RWPE2 (cell line): ENCODE measurements around the gene HIVEP3.

Source experiments
- ATAC-seq: fragments of 200-7000 bp; cut with Tn5 transposase; 3 replicates; pipeline ENCODE4 v1.9.1; 2021; ENCODE audit warnings: low read depth
- DNase-seq: peaks from one replicate; pipeline ENCODE4 v3.0.0-alpha.2; 2020; ENCODE audit warnings: low spot score
- H3K27ac ChIP-seq: fragments of 450-650 bp; 2 replicates; pipeline ENCODE4 v1.5.1; 2017; ENCODE audit warnings: mild to moderate bottlenecking; ENCODE audit not compliant: poor library complexity, severe bottlenecking
- H3K27me3 ChIP-seq: fragments of 250-450 bp; sonication (Bioruptor Pico); 2 replicates; pipeline ENCODE4 v1.5.1; 2021; ENCODE audit warnings: mild to moderate bottlenecking, moderate library complexity; ENCODE audit not compliant: insufficient read depth, poor library complexity, severe bottlenecking
- H3K36me3 ChIP-seq: fragments of 250-450 bp; sonication (Bioruptor Pico); 2 replicates; pipeline ENCODE4 v1.5.1; 2020; ENCODE audit warnings: low read depth, mild to moderate bottlenecking, moderate library complexity
- H3K4me1 ChIP-seq: fragments of 250-450 bp; sonication (Bioruptor Pico); 2 replicates; pipeline ENCODE4 v1.5.1; 2021; ENCODE audit warnings: mild to moderate bottlenecking, moderate library complexity; ENCODE audit not compliant: insufficient read depth, poor library complexity, severe bottlenecking
- H3K4me3 ChIP-seq: fragments of 250-450 bp; sonication (Bioruptor Pico); 2 replicates; pipeline ENCODE4 v1.5.1; 2021; ENCODE audit warnings: mild to moderate bottlenecking, moderate library complexity; ENCODE audit not compliant: severe bottlenecking
- H3K9me3 ChIP-seq: fragments of 250-450 bp; sonication (Bioruptor Pico); 2 replicates; pipeline ENCODE4 v1.5.1; 2021; ENCODE audit warnings: mild to moderate bottlenecking, moderate library complexity; ENCODE audit not compliant: severe bottlenecking
- TF ChIP-seq, protein P1 (sequence below): fragments of 450-650 bp; IDR thresholded peaks from one replicate; pipeline ENCODE4 v1.5.1; 2017; ENCODE audit warnings: mild to moderate bottlenecking, moderate library complexity; ENCODE audit not compliant: poor library complexity, severe bottlenecking

HIVEP3 gene

DNA sequence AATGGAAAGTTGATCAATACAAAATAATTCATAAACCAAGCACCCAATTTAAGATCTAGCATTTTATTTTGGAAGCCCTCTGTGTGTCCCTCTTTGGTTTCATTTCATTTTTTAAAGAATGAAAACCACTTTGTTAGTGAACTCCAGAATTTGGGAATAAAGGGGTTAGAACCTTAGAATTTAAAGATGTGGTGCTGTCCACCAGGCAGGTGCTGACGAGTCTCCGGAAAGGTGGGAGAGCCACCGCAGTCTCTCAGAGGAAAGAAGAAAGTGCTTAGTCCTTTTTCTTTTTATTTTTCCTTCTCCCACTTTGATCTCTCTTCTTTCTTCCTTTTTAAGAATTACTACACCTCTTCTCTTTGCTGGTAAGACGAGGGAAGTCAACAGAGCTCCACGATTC is 20.5 kb upstream of the HIVEP3 start:
- Histone ChIP-seq H3K27me3 (no peaks in the 10 kb centered on the region), H3K4me1 (peaks cover 17% of the 10 kb centered on the region), H3K4me3 (no peak overlapping the region), H3K27ac (no peak overlapping the region), H3K9me3 (peaks cover 2% of the 10 kb centered on the region), H3K36me3 (no peaks in the 10 kb centered on the region)
- DNase-seq (no peak), ATAC-seq (no peak)
- TF ChIP-seq, protein P1, sequence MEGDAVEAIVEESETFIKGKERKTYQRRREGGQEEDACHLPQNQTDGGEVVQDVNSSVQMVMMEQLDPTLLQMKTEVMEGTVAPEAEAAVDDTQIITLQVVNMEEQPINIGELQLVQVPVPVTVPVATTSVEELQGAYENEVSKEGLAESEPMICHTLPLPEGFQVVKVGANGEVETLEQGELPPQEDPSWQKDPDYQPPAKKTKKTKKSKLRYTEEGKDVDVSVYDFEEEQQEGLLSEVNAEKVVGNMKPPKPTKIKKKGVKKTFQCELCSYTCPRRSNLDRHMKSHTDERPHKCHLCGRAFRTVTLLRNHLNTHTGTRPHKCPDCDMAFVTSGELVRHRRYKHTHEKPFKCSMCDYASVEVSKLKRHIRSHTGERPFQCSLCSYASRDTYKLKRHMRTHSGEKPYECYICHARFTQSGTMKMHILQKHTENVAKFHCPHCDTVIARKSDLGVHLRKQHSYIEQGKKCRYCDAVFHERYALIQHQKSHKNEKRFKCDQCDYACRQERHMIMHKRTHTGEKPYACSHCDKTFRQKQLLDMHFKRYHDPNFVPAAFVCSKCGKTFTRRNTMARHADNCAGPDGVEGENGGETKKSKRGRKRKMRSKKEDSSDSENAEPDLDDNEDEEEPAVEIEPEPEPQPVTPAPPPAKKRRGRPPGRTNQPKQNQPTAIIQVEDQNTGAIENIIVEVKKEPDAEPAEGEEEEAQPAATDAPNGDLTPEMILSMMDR = no peak

DNA sequence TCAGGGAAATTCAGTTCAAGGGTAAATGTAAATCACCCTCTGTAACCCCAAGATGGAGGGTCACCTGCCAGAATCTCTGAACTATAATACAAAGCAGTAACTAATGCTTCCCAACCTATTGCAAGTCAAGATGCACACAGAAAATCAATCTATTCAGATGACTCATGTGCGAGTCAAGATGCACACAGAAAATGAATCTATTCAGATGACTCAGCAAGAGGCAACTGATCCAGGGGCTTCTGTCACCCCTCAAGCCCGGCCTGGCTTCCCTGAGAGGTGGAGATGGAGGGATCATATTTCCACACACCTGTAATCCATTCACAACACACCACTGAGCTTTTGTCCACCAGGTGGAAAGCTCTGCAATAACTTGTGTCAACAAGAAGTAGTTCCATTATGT is 17.4 kb upstream of the HIVEP3 start:
- peak; percentile 87 for ATAC-seq
- Histone ChIP-seq H3K27ac (peak overlapping the region; percentile 2), H3K36me3 (no peaks in the 10 kb centered on the region), H3K9me3 (no peaks in the 10 kb centered on the region), H3K4me1 (peaks cover 17% of the 10 kb centered on the region), H3K27me3 (no peaks in the 10 kb centered on the region), H3K4me3 (no peak overlapping the region)
- peak; percentile 68 for DNase-seq
- TF ChIP-seq, protein P1 = peak; percentile 19

DNA sequence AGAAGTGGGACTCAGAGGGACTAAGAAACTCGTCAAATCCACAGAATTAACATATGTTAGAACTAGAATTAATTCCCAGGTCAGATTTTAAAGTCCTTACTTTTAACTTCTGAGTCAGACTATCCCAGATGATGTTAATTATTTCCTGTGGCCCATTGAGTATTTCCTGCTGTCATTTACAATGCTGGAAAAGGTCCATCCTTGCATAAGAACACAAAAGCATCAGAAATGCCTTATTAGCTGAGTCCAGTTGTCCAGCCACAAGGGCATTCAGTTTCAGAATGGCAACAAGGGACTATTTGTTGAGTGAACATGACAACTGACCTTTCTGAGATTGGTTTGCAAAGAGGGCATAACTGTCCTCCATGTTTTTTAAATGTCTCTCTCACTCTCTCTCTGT is 16.5 kb upstream of the HIVEP3 start:
- ATAC-seq (no peak), DNase-seq (no peak)
- H3K9me3 ChIP-seq = no peaks in the 10 kb centered on the region
- no peaks in the 10 kb centered on the region for H3K27me3 ChIP-seq
- TF ChIP-seq, protein P1 = no peak
- H3K36me3 ChIP-seq = no peaks in the 10 kb centered on the region
- no peak overlapping the region for H3K4me3 ChIP-seq
- peaks cover 17% of the 10 kb centered on the region for H3K4me1 ChIP-seq
- H3K27ac ChIP-seq = no peak overlapping the region

DNA sequence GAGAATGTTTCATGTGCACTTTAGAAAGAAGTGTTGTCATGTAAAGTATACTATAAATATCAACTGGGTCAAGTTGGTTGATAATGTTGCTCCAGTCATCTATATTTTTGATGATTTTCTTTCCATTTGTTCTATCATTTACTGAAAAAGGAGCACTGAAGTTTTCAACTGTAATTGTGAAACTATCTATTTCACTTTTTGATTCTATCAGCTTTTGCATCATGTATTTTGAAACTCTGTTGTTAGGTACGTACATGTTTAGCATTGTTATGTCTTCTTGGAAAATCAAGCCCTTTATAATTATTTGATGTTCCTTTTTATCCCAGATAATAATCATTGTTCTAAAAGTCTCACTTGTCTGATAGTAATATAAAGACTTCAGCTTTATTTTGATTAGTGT is 14.4 kb upstream of the HIVEP3 start:
- DNase-seq = no peak
- Histone ChIP-seq H3K4me3 (no peak overlapping the region), H3K27ac (no peak overlapping the region), H3K4me1 (peaks cover 17% of the 10 kb centered on the region), H3K27me3 (no peaks in the 10 kb centered on the region), H3K9me3 (no peaks in the 10 kb centered on the region), H3K36me3 (no peaks in the 10 kb centered on the region)
- no peak for ATAC-seq
- TF ChIP-seq, protein P1 = no peak

DNA sequence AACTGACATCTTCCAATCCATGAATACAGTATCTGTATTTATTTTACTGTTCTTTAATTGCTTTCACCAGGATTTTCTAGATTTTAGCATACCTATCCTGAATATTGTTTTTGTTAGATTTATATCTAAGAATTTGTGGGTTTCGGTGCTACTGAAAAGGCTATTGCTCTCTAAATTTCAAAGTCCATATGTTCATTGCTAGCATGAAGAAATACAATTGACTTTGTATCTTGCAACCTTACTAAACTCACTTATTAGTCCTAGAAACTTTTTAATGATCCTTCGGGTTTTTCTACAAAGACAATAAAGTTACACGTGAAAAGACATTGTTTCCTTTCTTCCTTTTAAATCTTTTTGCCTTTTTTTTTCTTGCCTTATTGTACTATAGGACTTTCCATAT is 12.9 kb upstream of the HIVEP3 start:
- ATAC-seq = no peak
- Histone ChIP-seq H3K9me3 (no peaks in the 10 kb centered on the region), H3K27me3 (no peaks in the 10 kb centered on the region), H3K4me3 (no peak overlapping the region), H3K36me3 (no peaks in the 10 kb centered on the region), H3K27ac (no peak overlapping the region), H3K4me1 (peaks cover 17% of the 10 kb centered on the region)
- no peak for DNase-seq
- TF ChIP-seq, protein P1 = no peak
